K562 (cell line): ENCODE results near the gene ZNF692. TPM values are rescaled to one million over a fixed set of nuclear protein-coding genes. Genes with fewer than 3 reads are reported as not detected.

ENCODE experiments used
- CHD1 ChIP-seq: fragments of 200-600 bp; sonication (generic); IDR thresholded peaks from one replicate; pipeline ENCODE4 v1.6.1; 2012; ENCODE audit warnings: mild to moderate bottlenecking, moderate library complexity, low read length, inconsistent platforms
- CHD2 ChIP-seq: IDR thresholded peaks from 2 replicates; pipeline ENCODE4 v1.6.1; 2011; ENCODE audit warnings: low read depth, low read length
- EZH2 ChIP-seq: IDR thresholded peaks from 2 replicates; pipeline ENCODE4 v1.6.1; 2012; ENCODE audit warnings: low read depth, mild to moderate bottlenecking, inconsistent platforms, low read length, borderline replicate concordance
- GABPA ChIP-seq: fragments of 200-800 bp; sonication (Bioruptor generic); conservative IDR thresholded peaks from 2 replicates; pipeline ENCODE4 v1.6.1; 2016; ENCODE audit warnings: low read depth, missing genetic modification characterization, missing compliant biosample characterization
- MBD1 ChIP-seq: fragments of 250-450 bp; sonication (Bioruptor Pico); IDR thresholded peaks from 2 replicates; pipeline ENCODE4 v1.8.0; 2022; ENCODE audit warnings: inconsistent platforms
- MBD2 ChIP-seq: sonication (generic); IDR thresholded peaks from 2 replicates; pipeline ENCODE4 v1.6.1; 2016; ENCODE audit warnings: low read depth, borderline replicate concordance
- NFRKB ChIP-seq: fragments of 450-650 bp; IDR thresholded peaks from 2 replicates; pipeline ENCODE4 v1.6.1; 2016; ENCODE audit warnings: low read depth
- PML ChIP-seq: IDR thresholded peaks from 2 replicates; pipeline ENCODE4 v1.6.1; 2012; ENCODE audit warnings: low read length, inconsistent platforms
- RB1 ChIP-seq: fragments of 450-650 bp; IDR thresholded peaks from 2 replicates; pipeline ENCODE4 v1.6.1; 2017; ENCODE audit warnings: low read depth, mild to moderate bottlenecking
- SIN3A ChIP-seq, 2 experiments: fragments of 150-350 bp in 1 of 2; IDR thresholded peaks; 2 replicates each; pipeline ENCODE4 v1.6.1; 2011 to 2016; ENCODE audit warnings: borderline replicate concordance in 2 of 2, low read depth in 2 of 2, low read length in 2 of 2, mild to moderate bottlenecking in 2 of 2, moderate library complexity in 2 of 2; ENCODE audit not compliant: control insufficient read depth in 1 of 2
- TAF7 ChIP-seq: fragments of 450-650 bp; IDR thresholded peaks from 2 replicates; pipeline ENCODE4 v1.6.1; 2016; ENCODE audit warnings: missing genetic modification characterization, missing compliant biosample characterization
- ZBTB12 ChIP-seq: fragments of 250-450 bp; sonication (Bioruptor Pico); IDR thresholded peaks from 2 replicates; pipeline ENCODE4 v1.4.0; 2020
- ZBTB8A ChIP-seq: fragments of 450-650 bp; IDR thresholded peaks from 2 replicates; pipeline ENCODE4 v1.6.1; 2018; ENCODE audit warnings: mild to moderate bottlenecking, moderate library complexity; ENCODE audit not compliant: partially characterized antibody
- ZMIZ1 ChIP-seq, 2 experiments: fragments of 150-350 bp in 1 of 2; IDR thresholded peaks; 2 replicates each; pipeline ENCODE4 v1.6.1; 2012 to 2016; ENCODE audit warnings: low read depth in 2 of 2, low read length in 2 of 2, mild to moderate bottlenecking in 1 of 2, moderate library complexity in 1 of 2
- ZNF76 ChIP-seq: fragments of 250-450 bp; sonication (Bioruptor Pico); IDR thresholded peaks from 2 replicates; pipeline ENCODE4 v1.4.0; 2020; ENCODE audit warnings: mild to moderate bottlenecking, moderate library complexity, borderline replicate concordance
- polyA plus RNA-seq, 8 experiments: library from polyadenylated mRNA; depleted of rRNA in 4 of 8; stranded (reverse) in 5 of 8; unstranded in 3 of 8; fragments of >200 nt; fragmentation: Nextera tagmentation in 2 of 8; fragmentation: Illumina TruSeq in 1 of 8; extraction: Ambion mirVana in 2 of 8; extraction: Trizol in 1 of 8; gene quantifications; 2 replicates each; pipeline versions ENCODE4 v1.2.1 to v1.2.3, GENCODE V29; 2011 to 2014; ENCODE audit warnings: inconsistent platforms in 1 of 8, missing spikeins in 1 of 8
- total RNA-seq, 7 experiments: library from RNA; depleted of rRNA in 6 of 7; stranded (reverse); fragments of >200 nt in 6 of 7; fragmentation: Illumina TruSeq in 2 of 7; extraction: Trizol in 2 of 7; gene quantifications; 2 replicates each; pipeline versions ENCODE4 v1.2.1 to v1.2.3, GENCODE V29; 2011 to 2021; ENCODE audit warnings: low replicate concordance in 1 of 7
- TF ChIP-seq, protein P1 (sequence below): IDR thresholded peaks from 2 replicates; pipeline ENCODE4 v1.6.1; 2016; ENCODE audit warnings: missing genetic modification characterization, missing compliant biosample characterization
- TF ChIP-seq, protein P2 (sequence below), 2 experiments: IDR thresholded peaks; 2 replicates each; pipeline ENCODE4 v1.6.1; 2011; ENCODE audit warnings: borderline replicate concordance in 1 of 2, control low read depth in 1 of 2, low read depth in 1 of 2, low read length in 1 of 2, mild to moderate bottlenecking in 1 of 2, mixed read lengths in 1 of 2, moderate library complexity in 1 of 2; ENCODE audit not compliant: insufficient read depth in 1 of 2, insufficient read length in 1 of 2, poor library complexity in 1 of 2, severe bottlenecking in 1 of 2; ENCODE audit errors: extremely low read depth in 1 of 2

Gene ZNF692
- total and polyA plus RNA-seq, 9 of the 15 experiments (the other 6 are each of a cell fraction or from before 2014, with no cell fraction given): 8.4 to 143 (median 55.9) TPM

DNA sequence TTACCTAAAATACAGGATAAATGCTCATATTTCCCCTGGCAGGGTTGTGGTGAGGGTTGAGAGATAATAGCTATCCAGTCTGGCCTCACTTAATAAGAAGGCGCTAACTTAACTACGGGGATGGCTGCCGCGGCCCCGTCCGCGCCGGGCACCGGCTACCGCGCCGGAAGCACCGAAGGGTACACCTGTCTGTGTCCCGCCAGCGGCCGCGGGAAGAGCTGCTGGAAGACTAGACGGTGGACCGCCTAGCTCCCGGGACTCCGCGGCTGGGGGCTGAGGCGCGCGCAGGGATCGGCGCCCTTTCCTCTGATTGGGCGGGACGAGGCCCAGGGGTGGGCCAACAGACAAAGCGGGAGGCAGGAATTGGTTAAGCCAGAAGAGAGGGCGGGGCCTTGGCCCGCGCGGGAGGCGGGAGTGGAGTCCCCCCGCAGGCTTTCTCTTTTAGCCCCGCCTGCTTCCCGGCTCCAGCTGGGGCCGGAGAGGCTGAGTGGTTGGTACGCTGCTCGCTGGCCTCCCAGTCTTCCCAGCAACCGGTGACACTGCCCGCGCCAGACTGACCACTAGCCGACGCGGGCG is 21.0 kb downstream of the ZNF692 start, which contains the start of gene ZNF672 (continued):
- TF ChIP-seq, protein P1, sequence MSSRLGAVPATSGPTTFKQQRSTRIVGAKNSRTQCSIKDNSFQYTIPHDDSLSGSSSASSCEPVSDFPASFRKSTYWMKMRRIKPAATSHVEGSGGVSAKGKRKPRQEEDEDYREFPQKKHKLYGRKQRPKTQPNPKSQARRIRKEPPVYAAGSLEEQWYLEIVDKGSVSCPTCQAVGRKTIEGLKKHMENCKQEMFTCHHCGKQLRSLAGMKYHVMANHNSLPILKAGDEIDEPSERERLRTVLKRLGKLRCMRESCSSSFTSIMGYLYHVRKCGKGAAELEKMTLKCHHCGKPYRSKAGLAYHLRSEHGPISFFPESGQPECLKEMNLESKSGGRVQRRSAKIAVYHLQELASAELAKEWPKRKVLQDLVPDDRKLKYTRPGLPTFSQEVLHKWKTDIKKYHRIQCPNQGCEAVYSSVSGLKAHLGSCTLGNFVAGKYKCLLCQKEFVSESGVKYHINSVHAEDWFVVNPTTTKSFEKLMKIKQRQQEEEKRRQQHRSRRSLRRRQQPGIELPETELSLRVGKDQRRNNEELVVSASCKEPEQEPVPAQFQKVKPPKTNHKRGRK (tag): no peak
- TF ChIP-seq ZNF76 (CRISPR knock-in tag): no peak
- TF ChIP-seq SIN3A (IDR thresholded peaks at IDR 0.05; ENCODE audit: borderline replicate concordance in 2 of 2, control insufficient read depth in 1 of 2, low read depth in 2 of 2, low read length in 2 of 2): peak; percentile 27 to 39; a peak in 1 of 4 replicates
- no peak for TF ChIP-seq ZBTB8A
- TF ChIP-seq TAF7 (tag): 0 out of 2 replicates have a peak, but pooled peaks have one; percentile 69
- peak in 1 of 2 experiments; percentile 13; a peak in 1 of 4 replicates for TF ChIP-seq ZMIZ1 (IDR thresholded peaks at IDR 0.05; ENCODE audit: low read depth in 2 of 2, low read length in 2 of 2)
- TF ChIP-seq GABPA (tag): peak; percentile 45; the same call in 1 of the 2 replicates
- peak; percentile 60 for TF ChIP-seq CHD1
- TF ChIP-seq, protein P2, sequence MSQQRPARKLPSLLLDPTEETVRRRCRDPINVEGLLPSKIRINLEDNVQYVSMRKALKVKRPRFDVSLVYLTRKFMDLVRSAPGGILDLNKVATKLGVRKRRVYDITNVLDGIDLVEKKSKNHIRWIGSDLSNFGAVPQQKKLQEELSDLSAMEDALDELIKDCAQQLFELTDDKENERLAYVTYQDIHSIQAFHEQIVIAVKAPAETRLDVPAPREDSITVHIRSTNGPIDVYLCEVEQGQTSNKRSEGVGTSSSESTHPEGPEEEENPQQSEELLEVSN (IDR thresholded peaks at IDR 0.05; ENCODE audit: borderline replicate concordance in 1 of 2, extremely low read depth in 1 of 2, insufficient read depth in 1 of 2, insufficient read length in 1 of 2, low read depth in 1 of 2, low read length in 1 of 2, poor library complexity in 1 of 2, severe bottlenecking in 1 of 2): peak in 1 of 2 experiments; percentile 78
- peak; percentile 57 for TF ChIP-seq ZBTB12
- no peak for TF ChIP-seq MBD1 (CRISPR knock-in tag)
- no peak for TF ChIP-seq NFRKB
- no peak for TF ChIP-seq EZH2
- TF ChIP-seq RB1: peak; percentile 75; the same call in 1 of the 2 replicates
- 0 out of 2 replicates have a peak, but pooled peaks have one; percentile 32 for TF ChIP-seq PML
- TF ChIP-seq CHD2: peak; percentile 56; the same call in 1 of the 2 replicates
- TF ChIP-seq MBD2: peak; percentile 88
